ENCODE results near the gene PAX5.

PAX5 gene

DNA sequence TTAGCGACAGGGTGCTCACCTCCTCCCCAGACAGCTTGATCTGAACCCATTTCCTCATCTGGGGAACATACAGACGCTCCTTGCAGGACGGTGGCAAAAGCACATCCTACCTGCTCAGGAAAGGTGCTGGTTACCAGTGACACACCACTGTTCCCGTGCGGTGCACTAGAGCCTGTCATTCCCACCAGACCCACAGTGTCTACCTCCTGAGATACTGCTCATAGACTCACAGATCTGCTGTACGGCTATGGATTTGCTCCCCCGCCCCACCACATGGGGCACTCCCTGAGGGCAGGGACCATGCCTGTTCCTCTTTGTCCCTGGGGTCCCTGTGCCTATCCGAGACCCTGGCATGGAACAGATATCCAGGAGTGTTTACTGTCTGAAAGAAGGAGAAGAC is 208.9 kb downstream of the PAX5 start:
- TF ChIP-seq, protein P1, sequence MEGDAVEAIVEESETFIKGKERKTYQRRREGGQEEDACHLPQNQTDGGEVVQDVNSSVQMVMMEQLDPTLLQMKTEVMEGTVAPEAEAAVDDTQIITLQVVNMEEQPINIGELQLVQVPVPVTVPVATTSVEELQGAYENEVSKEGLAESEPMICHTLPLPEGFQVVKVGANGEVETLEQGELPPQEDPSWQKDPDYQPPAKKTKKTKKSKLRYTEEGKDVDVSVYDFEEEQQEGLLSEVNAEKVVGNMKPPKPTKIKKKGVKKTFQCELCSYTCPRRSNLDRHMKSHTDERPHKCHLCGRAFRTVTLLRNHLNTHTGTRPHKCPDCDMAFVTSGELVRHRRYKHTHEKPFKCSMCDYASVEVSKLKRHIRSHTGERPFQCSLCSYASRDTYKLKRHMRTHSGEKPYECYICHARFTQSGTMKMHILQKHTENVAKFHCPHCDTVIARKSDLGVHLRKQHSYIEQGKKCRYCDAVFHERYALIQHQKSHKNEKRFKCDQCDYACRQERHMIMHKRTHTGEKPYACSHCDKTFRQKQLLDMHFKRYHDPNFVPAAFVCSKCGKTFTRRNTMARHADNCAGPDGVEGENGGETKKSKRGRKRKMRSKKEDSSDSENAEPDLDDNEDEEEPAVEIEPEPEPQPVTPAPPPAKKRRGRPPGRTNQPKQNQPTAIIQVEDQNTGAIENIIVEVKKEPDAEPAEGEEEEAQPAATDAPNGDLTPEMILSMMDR (IDR thresholded peaks at IDR 0.05; ENCODE audit: borderline replicate concordance, extremely low read depth, low read length, poor library complexity, severe bottlenecking): no peak
- TF ChIP-seq EZH2 (IDR thresholded peaks at IDR 0.05; ENCODE audit: borderline replicate concordance, low read depth, low read length, severe bottlenecking): no peak

DNA sequence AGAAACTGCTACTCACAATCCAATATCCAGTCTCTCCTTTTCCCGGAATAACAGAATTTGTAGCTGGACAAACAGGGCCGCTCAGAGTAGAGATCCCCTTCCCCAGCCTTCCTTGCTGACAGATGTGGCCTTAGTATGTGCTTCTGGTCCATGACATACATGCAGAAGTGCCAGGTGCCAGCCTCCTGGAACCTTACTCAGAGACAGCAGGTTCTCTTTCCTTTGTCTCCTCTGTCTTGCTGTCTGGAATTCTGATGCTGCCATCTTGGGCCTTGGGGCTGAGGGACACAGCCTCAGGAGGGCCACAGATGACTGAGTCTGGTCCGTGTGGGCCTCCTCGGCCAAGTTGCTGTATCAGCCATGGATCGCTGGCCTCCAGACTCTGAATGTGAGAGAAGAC is 210.1 kb downstream of the PAX5 start:
- no peak overlapping the region for H2AFZ ChIP-seq (ENCODE audit: low read depth, low read length)
- ATAC-seq (ENCODE audit: insufficient read depth, low read depth) (no peak), DNase-seq (no peak)
- H3K36me3 ChIP-seq (ENCODE audit: insufficient read depth, low read length): no peaks in the 10 kb centered on the region
- H3K79me2 ChIP-seq (ENCODE audit: insufficient read depth, low read length): no peaks in the 10 kb centered on the region
- TF ChIP-seq, protein P1 (IDR thresholded peaks at IDR 0.05; ENCODE audit: borderline replicate concordance, extremely low read depth, low read length, poor library complexity, severe bottlenecking): no peak
- TF ChIP-seq EZH2 (IDR thresholded peaks at IDR 0.05; ENCODE audit: borderline replicate concordance, low read depth, low read length, severe bottlenecking): no peak
- no peaks in the 10 kb centered on the region for H4K20me1 ChIP-seq (ENCODE audit: insufficient read depth, low read length)
- H3K9me3 ChIP-seq (ENCODE audit: insufficient read depth, low read length, severe bottlenecking): no peaks in the 10 kb centered on the region
- no peak overlapping the region for H3K4me3 ChIP-seq (ENCODE audit: low read depth in 1 of 2, low read length in 2 of 2)
- H3K4me1 ChIP-seq (ENCODE audit: insufficient read depth, low read length): no peaks in the 10 kb centered on the region
- H3K27me3 ChIP-seq (ENCODE audit: insufficient read depth, low read length, poor library complexity): peaks cover 6% of the 10 kb centered on the region
- H3K4me2 ChIP-seq (ENCODE audit: insufficient read depth, low read length): no peak overlapping the region
- H3K9ac ChIP-seq (ENCODE audit: low read depth, low read length): no peak overlapping the region
- H3K27ac ChIP-seq (ENCODE audit: low read length): no peak overlapping the region

More for the DNA sequence above, 208.9 kb downstream of the PAX5 start:
- H3K4me3 ChIP-seq (ENCODE audit: low read depth in 1 of 2, low read length in 2 of 2): no peak overlapping the region
- H3K79me2 ChIP-seq (ENCODE audit: insufficient read depth, low read length): no peaks in the 10 kb centered on the region
- H3K9me3 ChIP-seq (ENCODE audit: insufficient read depth, low read length, severe bottlenecking): no peaks in the 10 kb centered on the region
- no peak for ATAC-seq (ENCODE audit: insufficient read depth, low read depth)
- no peak for DNase-seq
- no peak overlapping the region for H3K4me2 ChIP-seq (ENCODE audit: insufficient read depth, low read length)
- no peak overlapping the region for H2AFZ ChIP-seq (ENCODE audit: low read depth, low read length)
- H3K4me1 ChIP-seq (ENCODE audit: insufficient read depth, low read length): no peaks in the 10 kb centered on the region
- no peak overlapping the region for H3K27ac ChIP-seq (ENCODE audit: low read length)
- peaks cover 6% of the 10 kb centered on the region for H3K27me3 ChIP-seq (ENCODE audit: insufficient read depth, low read length, poor library complexity)
- H3K9ac ChIP-seq (ENCODE audit: low read depth, low read length): no peak overlapping the region
- H4K20me1 ChIP-seq (ENCODE audit: insufficient read depth, low read length): no peaks in the 10 kb centered on the region
- H3K36me3 ChIP-seq (ENCODE audit: insufficient read depth, low read length): no peaks in the 10 kb centered on the region

DNA sequence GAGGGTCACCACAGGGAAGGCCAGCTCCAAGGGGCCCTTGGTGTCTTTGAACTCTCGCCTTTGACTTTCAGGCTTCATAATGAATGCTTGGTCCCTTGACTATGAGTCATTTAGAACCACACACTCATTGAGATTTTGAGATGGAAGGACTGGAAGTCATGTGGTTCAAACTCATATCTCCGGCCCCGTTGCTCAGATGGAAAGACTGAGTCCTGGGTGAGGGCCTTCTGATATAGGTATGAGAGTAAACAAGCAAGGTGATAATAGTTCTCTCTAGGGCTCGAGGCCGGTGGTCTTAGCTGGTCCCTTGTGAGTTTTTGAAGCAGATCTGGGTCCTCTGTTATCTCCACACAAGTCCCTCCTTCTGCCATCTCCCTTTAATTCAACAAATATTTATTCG is 210.6 kb downstream of the PAX5 start:
- Histone ChIP-seq H3K27me3 (ENCODE audit: insufficient read depth, low read length, poor library complexity) (peaks cover 6% of the 10 kb centered on the region), H3K4me3 (ENCODE audit: low read depth in 1 of 2, low read length in 2 of 2) (no peak overlapping the region)

More for the DNA sequence above, 210.6 kb downstream of the PAX5 start:
- ATAC-seq (ENCODE audit: insufficient read depth, low read depth) (no peak), DNase-seq (no peak)
- no peak overlapping the region for H2AFZ ChIP-seq (ENCODE audit: low read depth, low read length)
- H3K4me2 ChIP-seq (ENCODE audit: insufficient read depth, low read length): no peak overlapping the region
- H3K36me3 ChIP-seq (ENCODE audit: insufficient read depth, low read length): no peaks in the 10 kb centered on the region
- no peaks in the 10 kb centered on the region for H3K9me3 ChIP-seq (ENCODE audit: insufficient read depth, low read length, severe bottlenecking)
- no peak overlapping the region for H3K9ac ChIP-seq (ENCODE audit: low read depth, low read length)
- H3K27ac ChIP-seq (ENCODE audit: low read length): no peak overlapping the region
- H3K4me1 ChIP-seq (ENCODE audit: insufficient read depth, low read length): no peaks in the 10 kb centered on the region
- TF ChIP-seq, protein P1 (IDR thresholded peaks at IDR 0.05; ENCODE audit: borderline replicate concordance, extremely low read depth, low read length, poor library complexity, severe bottlenecking): no peak
- TF ChIP-seq EZH2 (IDR thresholded peaks at IDR 0.05; ENCODE audit: borderline replicate concordance, low read depth, low read length, severe bottlenecking): no peak
- H4K20me1 ChIP-seq (ENCODE audit: insufficient read depth, low read length): no peaks in the 10 kb centered on the region
- H3K79me2 ChIP-seq (ENCODE audit: insufficient read depth, low read length): no peaks in the 10 kb centered on the region
